K562 (cell line): ENCODE results near the gene TARBP1. TPM values are rescaled to one million over a fixed set of nuclear protein-coding genes. Genes with fewer than 3 reads are reported as not detected.
A peak's percentile ranks its signal among the peaks of the same experiment; 100 is the strongest.

Source experiments
- BHLHE40 ChIP-seq: IDR thresholded peaks from 2 replicates; pipeline ENCODE4 v1.6.1; 2011; ENCODE audit warnings: low read length, improper control_type of control experiment
- CBX3 ChIP-seq, 2 experiments: IDR thresholded peaks; 1 replicate in 1 of 2; 2 replicates in 1 of 2; pipeline ENCODE4 v1.6.1; 2012; ENCODE audit warnings: inconsistent platforms in 2 of 2, low read length in 2 of 2, borderline replicate concordance in 1 of 2, control low read depth in 1 of 2
- HLTF ChIP-seq: fragments of 450-650 bp; IDR thresholded peaks from 2 replicates; pipeline ENCODE4 v1.6.1; 2016
- MTA1 ChIP-seq: fragments of 450-650 bp; IDR thresholded peaks from 2 replicates; pipeline ENCODE4 v1.6.1; 2017; ENCODE audit warnings: borderline replicate concordance
- MYNN ChIP-seq, 2 experiments: sonication (generic); formaldehyde crosslinking in 1 of 2; IDR thresholded peaks; 2 replicates each; pipeline versions ENCODE4 v1.5.0 to v1.6.1; 2016 to 2020; ENCODE audit warnings: antibody characterized with exemption in 1 of 2, missing genetic modification reagents in 1 of 2
- NELFE ChIP-seq: IDR thresholded peaks from 2 replicates; pipeline ENCODE4 v1.6.1; 2011; ENCODE audit warnings: mild to moderate bottlenecking; ENCODE audit not compliant: insufficient read depth, insufficient read length
- POLR2AphosphoS5 ChIP-seq: IDR thresholded peaks from 2 replicates; pipeline ENCODE4 v1.6.1; 2011; ENCODE audit warnings: mild to moderate bottlenecking, low read depth, low read length, moderate library complexity; ENCODE audit not compliant: control insufficient read depth, insufficient read depth
- RBM15 ChIP-seq: fragments of 200-400 bp; formaldehyde crosslinking; IDR thresholded peaks from 2 replicates; pipeline ENCODE4 v1.6.1; 2018; ENCODE audit warnings: mild to moderate bottlenecking, low read length, moderate library complexity; ENCODE audit not compliant: insufficient read depth
- SIN3B ChIP-seq: fragments of 450-650 bp; IDR thresholded peaks from 2 replicates; pipeline ENCODE4 v1.6.1; 2017; ENCODE audit warnings: low read depth, mild to moderate bottlenecking, moderate library complexity
- TAF15 ChIP-seq: fragments of 200-400 bp; formaldehyde crosslinking; IDR thresholded peaks from 2 replicates; pipeline ENCODE4 v1.6.1; 2017; ENCODE audit warnings: mild to moderate bottlenecking, low read depth, low read length, moderate library complexity
- ZFP91 ChIP-seq: sonication (generic); formaldehyde crosslinking; IDR thresholded peaks from 2 replicates; pipeline ENCODE4 v1.8.0; 2022; ENCODE audit warnings: mild to moderate bottlenecking, missing genetic modification reagents
- ZFPM2 ChIP-seq: fragments of 250-450 bp; sonication (Bioruptor Pico); IDR thresholded peaks from 2 replicates; pipeline ENCODE4 v1.5.1; 2022; ENCODE audit warnings: mild to moderate bottlenecking
- ZKSCAN8 ChIP-seq: fragments of 200-800 bp; sonication (Bioruptor generic); IDR thresholded peaks from 2 replicates; pipeline ENCODE4 v1.6.1; 2016; ENCODE audit warnings: missing genetic modification characterization, missing compliant biosample characterization
- ZNF133 ChIP-seq: fragments of 250-450 bp; sonication (Bioruptor Pico); IDR thresholded peaks from 2 replicates; pipeline ENCODE4 v1.4.0; 2020; ENCODE audit warnings: mild to moderate bottlenecking
- ZNF407 ChIP-seq: fragments of 450-650 bp; IDR thresholded peaks from 2 replicates; pipeline ENCODE4 v1.6.1; 2016; ENCODE audit warnings: low read depth
- ZNF586 ChIP-seq: fragments of 450-650 bp; formaldehyde crosslinking; conservative IDR thresholded peaks from 2 replicates; pipeline ENCODE4 v1.4.0; 2020; ENCODE audit warnings: mild to moderate bottlenecking, moderate library complexity
- ZNF668 ChIP-seq: fragments of 250-450 bp; sonication (Bioruptor Pico); IDR thresholded peaks from 2 replicates; pipeline ENCODE4 v1.8.0; 2022; ENCODE audit warnings: mild to moderate bottlenecking, inconsistent platforms
- polyA plus RNA-seq, 8 experiments: library from polyadenylated mRNA; depleted of rRNA in 4 of 8; stranded (reverse) in 5 of 8; unstranded in 3 of 8; fragments of >200 nt; fragmentation: Nextera tagmentation in 2 of 8; fragmentation: Illumina TruSeq in 1 of 8; extraction: Ambion mirVana in 2 of 8; extraction: Trizol in 1 of 8; gene quantifications; 2 replicates each; pipeline versions ENCODE4 v1.2.1 to v1.2.3, GENCODE V29; 2011 to 2014; ENCODE audit warnings: inconsistent platforms in 1 of 8, missing spikeins in 1 of 8
- total RNA-seq, 7 experiments: library from RNA; depleted of rRNA in 6 of 7; stranded (reverse); fragments of >200 nt in 6 of 7; fragmentation: Illumina TruSeq in 2 of 7; extraction: Trizol in 2 of 7; gene quantifications; 2 replicates each; pipeline versions ENCODE4 v1.2.1 to v1.2.3, GENCODE V29; 2011 to 2021; ENCODE audit warnings: low replicate concordance in 1 of 7

The TARBP1 gene
- total and polyA plus RNA-seq, 9 of the 15 experiments (the other 6 are each of a cell fraction or from before 2014, with no cell fraction given): 8.8 to 48.0 (median 22.9) TPM

DNA sequence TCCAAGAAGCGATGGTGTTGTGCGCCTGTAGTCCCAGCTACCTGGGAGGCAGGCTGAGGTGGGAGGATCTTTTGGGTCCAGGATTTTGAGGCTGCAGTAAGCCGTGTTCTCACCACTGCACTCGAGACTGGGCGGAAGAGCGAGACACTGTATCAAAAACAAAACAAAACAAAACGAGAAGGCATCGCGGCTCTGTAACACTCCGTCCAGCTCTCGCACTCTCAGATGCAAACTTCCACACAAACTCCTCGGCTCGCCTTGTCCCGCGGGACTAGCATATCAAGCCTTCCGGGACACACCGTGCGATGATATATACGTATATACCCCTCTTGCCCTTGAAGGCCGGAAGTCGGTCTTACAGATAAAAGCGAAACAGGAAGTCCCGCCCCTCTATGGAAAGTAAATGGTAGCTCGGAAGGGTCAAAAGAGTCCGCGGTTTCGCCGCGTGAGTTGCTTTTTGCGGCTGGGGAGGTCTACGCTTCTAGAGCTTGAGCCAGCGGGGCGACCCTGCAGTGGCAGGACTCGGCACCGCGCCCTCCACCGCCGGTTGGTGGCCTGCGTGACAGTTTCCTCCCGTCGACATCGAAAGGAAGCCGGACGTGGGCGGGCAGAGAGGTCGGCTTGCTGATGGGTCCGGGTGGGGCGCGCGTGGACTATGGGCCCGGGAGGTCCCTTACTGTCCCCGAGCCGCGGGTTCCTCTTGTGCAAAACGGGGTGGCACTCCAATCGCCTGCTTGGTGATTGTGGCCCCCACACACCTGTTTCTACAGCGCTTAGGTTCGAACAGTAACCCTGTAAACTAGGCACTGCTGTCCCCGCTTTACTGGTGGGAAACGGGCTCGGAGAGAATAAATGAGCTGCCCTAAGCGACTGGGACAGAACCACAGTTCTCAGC, 105.7 kb downstream of the TARBP1 start, which contains the start of gene COA6 (continued):
- TF ChIP-seq MYNN (IDR thresholded peaks at IDR 0.05): no peak; the same call in 1 of the 2 replicates
- no peak for TF ChIP-seq MYNN (CRISPR knock-in tag; IDR thresholded peaks at IDR 0.05)
- peak; percentile 99 for TF ChIP-seq POLR2AphosphoS5
- no peak for TF ChIP-seq RBM15
- TF ChIP-seq ZKSCAN8 (CRISPR knock-in tag): peak; percentile 9
- no peak for TF ChIP-seq CBX3 (IDR thresholded peaks at IDR 0.05; ENCODE audit: borderline replicate concordance in 1 of 2, low read length in 2 of 2)
- TF ChIP-seq ZNF133 (CRISPR knock-in tag): no peak
- 0 out of 2 replicates have a peak, but pooled peaks have one; percentile 8 for TF ChIP-seq ZNF668 (CRISPR knock-in tag)
- TF ChIP-seq NELFE: no peak
- TF ChIP-seq SIN3B: peak; percentile 94
- TF ChIP-seq BHLHE40: peak; percentile 89
- no peak for TF ChIP-seq ZFPM2
- TF ChIP-seq ZNF586 (CRISPR knock-in tag): no peak
- TF ChIP-seq TAF15: no peak
- no peak for TF ChIP-seq ZFP91 (CRISPR knock-in tag)
- TF ChIP-seq ZNF407: peak; percentile 99
- TF ChIP-seq MTA1: peak; percentile 65; the same call in 1 of the 2 replicates
- TF ChIP-seq HLTF: peak; percentile 97
